Embryonic facial prominence (tissue), 1 donor: ENCODE data around the gene IDI1.
"Not testable (repeated sequence)": the region's sequence is repeated elsewhere in the genome, so short reads cannot be mapped to it uniquely, and the experiment has no call there.

Experiments used
- DNase-seq: peaks from one replicate; pipeline ENCODE4 v3.0.0-alpha.2; 2016; ENCODE audit errors: extremely low spot score

Gene IDI1

GRCh38 chr10:1063232-1063865 lies 14.4 kb upstream of the IDI1 start:
- DNase-seq: no peak

DNA sequence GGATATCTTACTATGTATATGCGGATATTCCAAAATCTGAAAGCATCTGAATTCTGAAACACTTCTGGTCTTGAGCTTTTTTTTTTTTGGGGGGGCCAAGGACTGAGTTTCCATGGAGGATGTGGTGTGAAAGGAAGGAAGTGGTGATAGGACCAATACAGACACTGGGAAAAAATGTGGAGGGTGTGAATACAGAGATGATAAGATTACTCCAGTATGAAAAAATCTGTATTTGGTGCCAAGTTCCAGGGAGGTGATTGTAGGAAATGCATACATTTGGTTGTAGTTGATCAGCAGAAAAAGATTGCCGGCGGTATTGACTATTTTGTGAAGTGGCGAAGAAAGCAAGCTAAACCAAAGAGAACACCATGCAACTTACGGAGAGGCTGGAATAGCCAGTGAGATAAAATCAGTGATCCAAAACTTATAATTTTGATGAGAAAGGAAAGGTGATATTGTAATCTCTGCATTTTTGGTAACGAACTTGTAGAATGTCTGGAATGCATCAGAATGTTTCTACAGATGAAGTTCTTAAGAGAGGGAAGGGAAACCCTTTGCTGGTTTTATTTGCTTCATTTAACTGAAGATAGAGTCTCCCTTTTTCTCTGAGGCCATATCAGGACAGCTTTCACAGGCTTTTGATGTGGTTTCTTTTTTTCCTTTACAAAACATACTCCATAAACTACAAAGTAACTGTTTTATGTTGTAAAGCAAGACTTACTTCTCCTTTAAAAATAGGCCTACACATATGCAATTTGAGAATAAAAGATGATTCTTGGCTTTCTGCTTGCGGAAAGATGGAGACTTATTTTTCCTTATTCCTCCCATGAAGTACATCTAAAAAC lies 13.2 kb upstream of the IDI1 start:
- DNase-seq: no peak

- no peak for DNase-seq
These were observed 11.0 kb upstream of the IDI1 start for GRCh38 chr10:1059902-1060301.

GRCh38 chr10:1058017-1058416 lies 9.1 kb upstream of the IDI1 start:
- no peak for DNase-seq

GRCh38 chr10:1057106-1057657 lies 8.3 kb upstream of the IDI1 start:
- no peak for DNase-seq

GRCh38 chr10:1056326-1057105 lies 7.6 kb upstream of the IDI1 start, which contains the start of gene WDR37:
Gene WDR37, plus strand, starts transcription at chr10:1056385. Its CDS starts 15,771 bp downstream, at chr10:1072156.
- peak; percentile 48 for DNase-seq

- no peak for DNase-seq
These were observed 5.8 kb upstream of the IDI1 start for GRCh38 chr10:1054684-1055083.

- DNase-seq: no peak
These were observed 1.6 kb upstream of the IDI1 start for GRCh38 chr10:1050554-1050953.

DNA sequence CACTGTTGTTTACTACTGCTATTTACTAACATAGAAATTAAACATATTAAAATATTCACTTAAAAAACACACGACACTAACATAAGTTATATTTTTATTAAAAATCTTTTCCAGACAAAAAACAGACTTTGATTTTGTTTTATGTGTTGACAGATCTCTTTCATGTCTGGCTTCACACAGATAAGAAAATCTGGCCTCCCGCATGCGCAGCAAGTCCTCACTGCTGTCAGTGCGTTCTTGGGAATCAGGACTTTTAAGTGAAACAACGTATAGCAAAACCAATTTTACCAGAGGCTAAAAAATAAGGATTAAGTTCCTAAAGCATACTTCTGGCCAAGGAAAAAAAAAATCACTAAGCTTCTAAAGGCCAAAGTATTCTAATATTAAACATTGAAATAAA lies 1.2 kb upstream of the IDI1 start:
- no peak for DNase-seq

- DNase-seq: no peak
These were observed 573 bp upstream of the IDI1 start for GRCh38 chr10:1049425-1049958.

DNA sequence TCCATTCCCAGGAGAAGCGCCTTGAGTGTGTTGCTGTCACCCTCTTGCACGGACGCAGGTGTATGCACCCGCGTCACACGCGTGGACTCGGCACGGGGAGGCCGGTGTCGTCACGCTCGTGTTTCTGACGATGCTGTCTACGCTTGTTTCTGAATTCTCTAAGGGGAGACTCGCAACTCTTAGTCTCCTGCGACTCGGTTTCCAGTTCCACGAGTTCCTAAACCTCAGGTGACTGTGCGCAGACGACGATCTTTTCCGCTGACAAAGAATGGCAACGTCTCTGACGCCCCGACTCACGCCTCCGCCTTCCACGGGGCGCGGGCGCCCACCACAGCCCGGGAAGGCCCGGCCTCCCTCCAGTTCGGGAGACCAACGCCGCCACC lies 579 bp downstream of the IDI1 start:
- peak; percentile 13 for DNase-seq

DNA sequence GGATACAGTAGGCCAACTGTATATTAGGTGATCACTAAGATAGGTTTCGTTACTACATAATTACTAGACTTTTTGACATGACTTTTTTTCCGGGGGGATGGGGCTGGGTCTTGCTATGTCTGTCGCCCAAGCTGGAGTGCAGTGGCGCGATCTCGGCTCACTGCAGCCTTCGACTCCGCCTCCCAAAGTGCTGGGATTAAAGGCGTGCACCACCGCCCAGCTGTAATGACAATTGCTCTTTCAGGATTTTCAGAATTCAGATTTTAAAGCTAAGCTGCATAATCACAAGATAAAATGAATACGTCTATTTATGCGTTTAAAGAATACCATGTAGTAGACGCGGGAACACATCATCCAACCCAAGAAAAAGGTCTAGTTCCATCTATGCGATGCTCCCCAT lies 982 bp downstream of the IDI1 start:
- no peak for DNase-seq

- DNase-seq: no peak
These were observed 3.5 kb downstream of the IDI1 start for GRCh38 chr10:1045415-1045814.

- no peak for DNase-seq
These were observed 4.0 kb downstream of the IDI1 start for GRCh38 chr10:1044964-1045363.

DNA sequence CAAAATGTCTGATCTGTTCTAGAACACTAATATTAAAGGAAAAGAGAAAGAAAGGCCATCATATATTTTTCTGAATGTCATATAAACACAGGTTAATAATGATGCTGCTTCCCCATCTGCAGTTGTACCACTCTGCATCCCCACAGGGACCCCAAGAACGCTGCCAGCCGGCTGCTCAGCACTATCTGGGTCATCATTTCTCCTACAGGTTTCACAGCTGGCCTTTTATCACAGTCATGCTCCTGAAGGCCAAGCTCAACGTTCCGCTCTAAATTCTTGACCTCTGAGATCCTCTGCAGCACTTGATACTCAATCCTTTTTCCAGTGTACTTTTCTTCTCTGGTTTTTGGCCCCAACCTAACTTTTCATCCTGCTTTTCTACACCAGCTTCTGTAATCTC lies 4.8 kb downstream of the IDI1 start:
- no peak for DNase-seq

DNA sequence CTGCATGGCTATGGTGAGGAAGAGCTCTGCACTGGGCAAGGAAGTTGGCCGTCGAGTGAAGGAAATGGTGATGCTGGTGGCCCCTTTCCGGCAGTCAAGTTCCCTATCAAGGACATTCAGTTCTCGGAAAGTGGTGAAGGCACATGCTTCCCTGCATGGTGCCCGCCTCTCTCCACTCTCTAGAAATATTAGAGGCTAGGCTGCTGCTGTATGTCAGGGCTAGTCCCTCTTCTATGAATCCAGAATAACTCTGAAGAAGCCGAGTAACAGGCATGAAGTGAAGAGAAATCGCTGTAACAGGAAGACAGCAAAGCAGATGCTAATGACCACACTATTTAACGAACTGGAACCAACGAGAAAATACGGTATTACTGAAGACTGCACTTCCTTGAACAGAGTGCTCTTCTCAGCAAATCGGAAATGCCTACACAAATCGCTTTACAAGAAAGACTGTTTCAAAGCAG lies 5.4 kb downstream of the IDI1 start:
- DNase-seq: no peak

DNA sequence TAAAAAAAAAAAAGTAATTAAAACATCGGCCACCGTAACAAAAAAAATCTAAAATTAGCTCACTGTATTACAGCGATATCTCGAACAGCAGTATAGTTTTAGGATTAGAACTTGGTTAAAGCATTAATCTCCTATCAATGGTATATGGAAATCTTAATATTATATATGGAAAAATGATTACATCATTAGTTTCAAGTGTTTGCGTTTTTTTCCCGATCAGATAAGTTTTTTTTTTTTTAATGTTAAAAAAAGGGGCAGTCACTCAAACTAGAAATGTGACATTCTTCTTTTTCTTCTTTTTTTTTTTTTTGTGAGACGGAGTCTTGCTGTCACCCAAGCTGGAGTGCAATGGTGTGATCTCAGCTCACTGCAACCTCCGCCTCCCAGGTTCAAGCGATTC lies 7.4 kb downstream of the IDI1 start:
- no peak for DNase-seq

- no peak for DNase-seq
These were observed 8.8 kb downstream of the IDI1 start for GRCh38 chr10:1040133-1040532.

DNA sequence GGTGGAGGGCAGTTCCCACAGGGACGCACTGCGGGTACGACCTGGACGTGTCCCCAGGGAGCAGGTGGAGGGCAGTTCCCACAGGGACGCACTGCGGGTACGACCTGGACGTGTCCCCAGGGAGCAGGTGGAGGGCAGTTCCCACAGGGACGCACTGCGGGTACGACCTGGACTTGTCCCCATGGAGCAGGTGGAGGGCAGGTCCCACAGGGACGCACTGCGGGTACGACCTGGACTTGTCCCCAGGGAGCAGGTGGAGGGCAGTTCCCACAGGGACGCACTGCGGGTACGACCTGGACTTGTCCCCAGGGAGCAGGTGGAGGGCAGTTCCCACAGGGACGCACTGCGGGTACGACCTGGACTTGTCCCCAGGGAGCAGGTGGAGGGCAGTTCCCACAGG lies 10.2 kb downstream of the IDI1 start:
- DNase-seq: not testable (repeated sequence)

DNA sequence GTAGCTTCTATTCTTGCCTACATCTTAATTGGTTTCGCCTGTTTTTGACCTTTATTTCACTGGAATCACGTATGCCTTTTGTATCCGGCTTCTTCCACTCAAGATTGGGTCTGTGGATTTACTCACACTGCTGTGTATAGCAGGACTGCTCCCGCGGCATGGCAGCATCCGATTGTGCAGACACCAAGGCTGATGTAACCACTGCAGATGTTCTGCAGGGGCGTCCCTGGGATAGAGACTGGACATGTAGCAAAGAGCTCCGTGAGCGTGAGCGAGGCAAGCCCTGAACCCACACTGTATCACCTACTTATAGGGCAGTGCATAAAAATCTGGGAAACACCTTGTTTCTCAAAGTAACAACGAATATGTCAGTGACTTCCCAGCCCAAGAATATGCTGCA lies 11.8 kb downstream of the IDI1 start:
- DNase-seq: no peak

GRCh38 chr10:1036341-1036791 lies 12.6 kb downstream of the IDI1 start:
- no peak for DNase-seq

DNA sequence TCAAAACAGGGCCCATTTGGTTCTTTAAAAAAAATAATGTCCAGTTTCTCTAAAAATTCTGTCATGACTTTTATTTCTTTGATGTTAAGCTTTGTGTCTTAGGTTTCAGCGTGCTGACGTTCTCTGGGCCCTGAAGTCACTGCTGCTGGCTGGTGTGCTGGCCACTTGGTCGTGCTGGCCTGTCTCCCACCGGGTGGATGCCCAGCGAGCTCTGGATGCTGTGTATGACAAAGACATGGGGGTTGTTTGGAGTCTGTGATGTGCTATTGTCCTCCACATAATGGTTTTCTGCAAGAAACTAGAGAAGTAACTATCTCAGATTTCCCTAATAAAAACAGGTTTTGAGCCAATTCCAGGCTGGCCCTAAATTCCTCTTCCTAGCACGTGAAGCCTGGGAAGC lies 13.7 kb downstream of the IDI1 start:
- no peak for DNase-seq
